Fibroblast of villous mesenchyme (primary cell): ENCODE results near the gene RNASE4. TPM values are rescaled to one million over a fixed set of nuclear protein-coding genes. Genes with fewer than 3 reads are reported as not detected.

Source experiments
- DNase-seq: peaks from one replicate; pipeline ENCODE4 v3.0.0-alpha.2; 2010; ENCODE audit warnings: low read depth
- H3K4me3 ChIP-seq: 2 replicates; pipeline ENCODE4 v1.5.1; 2011; ENCODE audit warnings: low read depth, mild to moderate bottlenecking, low read length
- CTCF ChIP-seq: IDR thresholded peaks from 2 replicates; pipeline ENCODE4 v1.5.1; 2012; ENCODE audit warnings: low read depth, mild to moderate bottlenecking, low read length; ENCODE audit not compliant: insufficient read depth
- total RNA-seq: library from RNA; depleted of rRNA; stranded (reverse); fragments of >200 nt; gene quantifications from 2 replicates; pipeline ENCODE4 v1.2.3, GENCODE V29; 2012

The RNASE4 gene
- total RNA-seq, 1 donor, result 6.9 TPM

- TF ChIP-seq CTCF, result no peak
- peak; percentile 37 for DNase-seq
- peak overlapping the region; percentile 23 for H3K4me3 ChIP-seq
Measured at GRCh38 chr14:20652996-20653975, 31.1 kb upstream of the RNASE4 start.

- no peak for TF ChIP-seq CTCF
- H3K4me3 ChIP-seq, result no peak overlapping the region
- DNase-seq, result no peak
Measured at GRCh38 chr14:20655851-20656250, 28.5 kb upstream of the RNASE4 start.

GRCh38 chr14:20656274-20656673, 28.1 kb upstream of the RNASE4 start:
- no peak for TF ChIP-seq CTCF
- no peak for DNase-seq
- H3K4me3 ChIP-seq, result no peak overlapping the region

GRCh38 chr14:20657216-20658211, 26.8 kb upstream of the RNASE4 start:
- DNase-seq, result no peak
- no peak for TF ChIP-seq CTCF

GRCh38 chr14:20658246-20658645, 26.1 kb upstream of the RNASE4 start:
- no peak overlapping the region for H3K4me3 ChIP-seq
- TF ChIP-seq CTCF, result no peak
- DNase-seq, result no peak

More at GRCh38 chr14:20657216-20658211, 26.8 kb upstream of the RNASE4 start:
- H3K4me3 ChIP-seq, result no peak overlapping the region

GRCh38 chr14:20659336-20659735, 25.0 kb upstream of the RNASE4 start:
- no peak overlapping the region for H3K4me3 ChIP-seq
- DNase-seq, result no peak
- no peak for TF ChIP-seq CTCF
